GM18870 (cell line): ENCODE measurements around the gene C11orf16.
"Not testable (repeated sequence)": the region's sequence is repeated elsewhere in the genome, so short reads cannot be mapped to it uniquely, and the experiment has no call there.

Experiments
- ATAC-seq: cut with Tn5 transposase; IDR thresholded peaks from one replicate; pipeline ENCODE4 v1.9.1; 2021; ENCODE audit warnings: moderate library complexity; ENCODE audit not compliant: unreplicated experiment

The C11orf16 gene

DNA sequence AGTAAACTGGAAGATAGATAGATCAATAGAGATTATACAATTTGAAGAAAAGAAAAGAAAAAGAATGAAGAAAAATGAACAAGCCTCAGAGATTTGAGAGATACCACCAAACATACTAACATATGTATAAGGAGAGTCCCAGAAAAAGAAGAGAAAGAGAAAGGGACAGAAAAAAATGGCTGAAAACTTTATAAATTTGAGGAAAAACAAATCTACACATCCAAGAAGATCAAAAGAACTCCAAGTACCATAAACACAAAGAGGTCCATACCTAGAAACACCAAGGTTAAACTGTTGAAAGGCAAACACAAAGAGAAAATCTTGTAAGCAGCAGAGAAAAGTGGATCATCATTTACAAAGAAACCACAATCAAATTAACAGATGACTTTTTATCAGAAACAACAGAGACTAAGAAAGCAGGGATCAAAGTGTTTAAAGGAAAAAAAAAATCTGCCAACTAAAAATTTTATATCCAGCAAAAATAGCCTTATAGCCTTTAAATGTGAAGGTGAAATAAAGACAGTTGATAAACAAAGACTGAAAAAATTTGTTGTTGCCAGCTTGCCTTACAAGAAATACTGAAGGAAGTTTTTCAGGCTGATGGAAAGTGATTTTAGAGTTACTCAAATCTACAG is 33.5 kb downstream of the C11orf16 start:
- ATAC-seq = no peak

DNA sequence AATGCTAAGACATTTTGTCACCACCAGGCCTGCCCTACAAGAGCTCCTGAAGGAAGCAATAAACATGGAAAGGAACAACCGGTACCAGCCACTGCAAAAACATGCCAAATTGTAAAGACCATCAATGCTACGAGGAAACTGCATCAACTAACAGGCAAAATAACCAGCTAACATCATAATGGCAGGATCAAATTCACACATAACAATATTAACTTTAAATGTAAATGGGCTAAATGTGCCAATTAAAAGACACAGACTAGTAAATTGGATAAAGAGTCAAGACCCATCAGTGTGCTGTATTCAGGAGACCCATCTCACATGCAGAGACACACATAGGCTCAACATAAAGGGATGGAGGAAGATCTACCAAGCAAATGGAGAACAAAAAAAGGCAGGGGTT is 41.6 kb downstream of the C11orf16 start:
- not testable (repeated sequence) for ATAC-seq

- no peak for ATAC-seq
Observed at GRCh38 chr11:8886322-8886721, 46.4 kb downstream of the C11orf16 start.

GRCh38 chr11:8881585-8881984 is 51.2 kb downstream of the C11orf16 start:
- ATAC-seq = not testable (repeated sequence)

DNA sequence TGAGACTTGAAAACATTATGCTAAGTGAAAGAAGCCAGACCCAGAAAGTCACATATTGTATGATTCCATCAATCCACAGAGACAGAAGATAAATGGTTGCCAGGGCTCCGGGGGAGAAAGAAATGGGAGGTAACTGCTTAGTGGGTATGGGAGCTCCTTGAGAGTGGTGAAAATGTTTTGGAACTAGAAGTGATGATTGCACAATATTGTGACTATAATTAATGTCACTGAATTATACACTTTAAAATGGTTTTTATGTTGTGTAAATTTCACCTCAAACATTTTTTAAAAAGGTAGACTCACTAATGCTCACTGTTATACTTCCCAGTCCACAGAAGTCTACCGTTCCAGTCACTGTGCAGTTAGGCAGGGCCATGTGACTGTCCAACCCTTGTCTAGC is 54.0 kb downstream of the C11orf16 start:
- no peak for ATAC-seq

- ATAC-seq = no peak
Observed at GRCh38 chr11:8873741-8874405, 58.9 kb downstream of the C11orf16 start.

DNA sequence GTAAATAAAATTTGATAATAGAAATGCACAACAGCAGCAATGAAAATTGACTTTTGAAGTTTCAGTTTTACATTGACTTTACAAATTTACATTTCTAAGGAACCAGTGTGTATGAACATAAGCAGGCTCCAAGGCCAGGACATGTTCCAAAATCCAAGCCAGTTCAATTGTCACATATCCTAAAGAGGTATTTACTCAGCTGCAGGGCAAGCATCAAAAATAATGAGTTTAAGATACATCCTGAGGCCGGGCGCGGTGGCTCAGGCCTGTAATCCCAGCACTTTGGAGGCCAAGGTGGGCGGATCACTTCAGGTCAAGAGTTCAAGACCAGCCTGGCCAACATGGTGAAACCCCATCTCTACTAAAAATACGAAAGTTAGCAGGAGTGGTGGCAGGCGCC is 60.8 kb downstream of the C11orf16 start:
- no peak for ATAC-seq

GRCh38 chr11:8871171-8871775 is 61.5 kb downstream of the C11orf16 start:
- ATAC-seq = no peak

- ATAC-seq = no peak
Observed at GRCh38 chr11:8870411-8871170, 62.2 kb downstream of the C11orf16 start.
